ENCODE results near the gene INSR. TPM values are rescaled to one million over a fixed set of nuclear protein-coding genes. Genes with fewer than 3 reads are reported as not detected.
"Not testable (repeated sequence)": the region's sequence is repeated elsewhere in the genome, so short reads cannot be mapped to it uniquely, and the experiment has no call there.

INSR gene
- total RNA-seq, 3 donors from 2014 or later (not counting 1 experiment from before 2014, with no cell fraction given) = 0.50 to 4.9 (median 2.0) TPM

- Histone ChIP-seq H3K9me3 (ENCODE audit: control insufficient read depth, insufficient read depth, low read length) (no peaks in the 10 kb centered on the region), H3K4me1 (ENCODE audit: control insufficient read depth, insufficient read depth, low read length) (no peaks in the 10 kb centered on the region), H3K27ac (ENCODE audit: low read length) (no peak overlapping the region), H3K4me3 (ENCODE audit: low read length) (no peak overlapping the region), H3K27me3 (ENCODE audit: control insufficient read depth, insufficient read depth, low read length) (no peaks in the 10 kb centered on the region), H3K36me3 (ENCODE audit: control insufficient read depth, insufficient read depth, low read length) (no peaks in the 10 kb centered on the region)
- no peak for ATAC-seq
- WGBS (ENCODE audit: insufficient coverage) = 89% methylated on average over 24 of the region's 24 CpGs
- intact Hi-C loops (cut with micrococcal nuclease) = loop anchor here (1.0 kb wide), 1 partner anchor 191 kb away; no protein-coding TSS in a partner anchor
- Mint-ChIP-seq H3K9me3 (no peaks in the 10 kb centered on the region), H3K4me3 (no peak overlapping the region), H3K27me3 (ENCODE audit: low read depth in 2 of 2) (no peaks in the 10 kb centered on the region), H3K36me3 (no peaks in the 10 kb centered on the region), H3K4me1 (peaks cover 6 to 10% of the 10 kb centered on the region in 2 donors), H3K27ac (no peak overlapping the region)
- DNase-seq = no peak
- no peak for TF ChIP-seq CTCF (IDR thresholded peaks at IDR 0.05)
These were observed 144.1 kb downstream of the INSR start for GRCh38 chr19:7149956-7150705.

- intact Hi-C loops (cut with micrococcal nuclease); H3K4me3 Mint-ChIP-seq: not testable (repeated sequence)
These were observed 147.0 kb downstream of the INSR start for GRCh38 chr19:7147119-7147675.

GRCh38 chr19:7146086-7146485 lies 148.1 kb downstream of the INSR start:
- 100% methylated on average over 4 of the region's 5 CpGs for WGBS (ENCODE audit: insufficient coverage)
- H3K4me3 Mint-ChIP-seq; H3K9me3 ChIP-seq (ENCODE audit: control insufficient read depth, insufficient read depth, low read length); ATAC-seq; H3K36me3 Mint-ChIP-seq; H3K9me3 Mint-ChIP-seq; H3K27ac Mint-ChIP-seq; H3K27ac ChIP-seq (ENCODE audit: low read length); H3K27me3 Mint-ChIP-seq (ENCODE audit: low read depth in 2 of 2); H3K4me3 ChIP-seq (ENCODE audit: low read length); H3K4me1 Mint-ChIP-seq; H3K27me3 ChIP-seq (ENCODE audit: control insufficient read depth, insufficient read depth, low read length); H3K4me1 ChIP-seq (ENCODE audit: control insufficient read depth, insufficient read depth, low read length); H3K36me3 ChIP-seq (ENCODE audit: control insufficient read depth, insufficient read depth, low read length); DNase-seq; intact Hi-C loops (cut with micrococcal nuclease): not testable (repeated sequence)

More at GRCh38 chr19:7147119-7147675, 147.0 kb downstream of the INSR start:
- not testable (repeated sequence) for H3K36me3 Mint-ChIP-seq; ATAC-seq; H3K27ac ChIP-seq (ENCODE audit: low read length); H3K36me3 ChIP-seq (ENCODE audit: control insufficient read depth, insufficient read depth, low read length); H3K4me1 ChIP-seq (ENCODE audit: control insufficient read depth, insufficient read depth, low read length); H3K9me3 ChIP-seq (ENCODE audit: control insufficient read depth, insufficient read depth, low read length); H3K9me3 Mint-ChIP-seq; H3K27ac Mint-ChIP-seq; H3K4me1 Mint-ChIP-seq; H3K27me3 Mint-ChIP-seq (ENCODE audit: low read depth in 2 of 2); H3K27me3 ChIP-seq (ENCODE audit: control insufficient read depth, insufficient read depth, low read length); DNase-seq; H3K4me3 ChIP-seq (ENCODE audit: low read length)
- WGBS (ENCODE audit: insufficient coverage) = 91% methylated on average over 9 of the region's 10 CpGs

- Mint-ChIP-seq H3K36me3 (no peaks in the 10 kb centered on the region), H3K27me3 (ENCODE audit: low read depth in 2 of 2) (no peaks in the 10 kb centered on the region), H3K9me3 (no peaks in the 10 kb centered on the region), H3K4me1 (peaks cover 5 to 6% of the 10 kb centered on the region in 2 donors), H3K4me3 (no peak overlapping the region), H3K27ac (no peak overlapping the region)
- DNase-seq (no peak), ATAC-seq (no peak)
- H3K36me3 ChIP-seq (ENCODE audit: control insufficient read depth, insufficient read depth, low read length) = no peaks in the 10 kb centered on the region
- no CpG with 5 or more reads among the region's 2 CpGs for WGBS (ENCODE audit: insufficient coverage)
- H3K27ac ChIP-seq (ENCODE audit: low read length) = no peak overlapping the region
- no peaks in the 10 kb centered on the region for H3K4me1 ChIP-seq (ENCODE audit: control insufficient read depth, insufficient read depth, low read length)
- no peaks in the 10 kb centered on the region for H3K27me3 ChIP-seq (ENCODE audit: control insufficient read depth, insufficient read depth, low read length)
- H3K4me3 ChIP-seq (ENCODE audit: low read length) = no peak overlapping the region
- TF ChIP-seq CTCF (IDR thresholded peaks at IDR 0.05) = no peak
- intact Hi-C loops (cut with micrococcal nuclease) = no loop called here
- H3K9me3 ChIP-seq (ENCODE audit: control insufficient read depth, insufficient read depth, low read length) = no peaks in the 10 kb centered on the region
These were observed 148.7 kb downstream of the INSR start for GRCh38 chr19:7145494-7145893.

All from natural killer cell (primary cell).